Tibial nerve (tissue), 4 donors: Measurements from ENCODE around the gene ITGB6.
A peak's percentile ranks its signal among the peaks of the same experiment; 100 is the strongest.

ENCODE experiments used
- CTCF ChIP-seq, 5 experiments: fragments of 200-600 bp in 3 of 5; fragments of 450-650 bp in 2 of 5; sonication (generic) in 3 of 5; IDR thresholded peaks; one replicate each; pipeline ENCODE4 v1.5.1; 2016 to 2019; ENCODE audit warnings: antibody characterized with exemption in 5 of 5, mild to moderate bottlenecking in 3 of 5, moderate library complexity in 2 of 5
- EP300 ChIP-seq, 2 donors: sonication (generic); formaldehyde crosslinking; IDR thresholded peaks; one replicate each; pipeline ENCODE4 v1.6.1; 2017; ENCODE audit warnings: antibody characterized with exemption in 2 of 2, mild to moderate bottlenecking in 1 of 2
- POLR2A ChIP-seq, 2 donors: fragments of 450-650 bp; IDR thresholded peaks; one replicate each; pipeline ENCODE4 v1.6.1; 2017; ENCODE audit warnings: antibody characterized with exemption in 2 of 2, mild to moderate bottlenecking in 2 of 2, moderate library complexity in 2 of 2

- TF ChIP-seq CTCF (IDR thresholded peaks at IDR 0.05) (no peak), EP300 (IDR thresholded peaks at IDR 0.05) (peak in 1 of 2 donors; percentile 24), POLR2A (IDR thresholded peaks at IDR 0.05) (no peak)
Measured at GRCh38 chr2:160221391-160222276, 21.6 kb upstream of the ITGB6 start.
